ENCODE data around the gene DTNA.

Gene DTNA

GRCh38 chr18:34773961-34774766, 64.1 kb downstream of the DTNA start:
- no peak for DNase-seq

- DNase-seq: no peak
Measured at GRCh38 chr18:34775461-34775860, 65.4 kb downstream of the DTNA start.

GRCh38 chr18:34779112-34779511, 69.0 kb downstream of the DTNA start:
- no peak for DNase-seq

- DNase-seq: no peak
Measured at GRCh38 chr18:34780856-34781255, 70.8 kb downstream of the DTNA start.

GRCh38 chr18:34783501-34783900, 73.4 kb downstream of the DTNA start:
- no peak for DNase-seq

- no peak for DNase-seq
Measured at GRCh38 chr18:34786162-34786741, 76.2 kb downstream of the DTNA start.

GRCh38 chr18:34787931-34788532, 77.9 kb downstream of the DTNA start:
- peak; percentile 84 for DNase-seq

- DNase-seq: no peak
Measured at GRCh38 chr18:34789768-34790344, 79.8 kb downstream of the DTNA start.

- DNase-seq: no peak
Measured at GRCh38 chr18:34794348-34794747, 84.2 kb downstream of the DTNA start.

- no peak for DNase-seq
Measured at GRCh38 chr18:34795070-34795732, 85.1 kb downstream of the DTNA start.

GRCh38 chr18:34796035-34796657, 86.0 kb downstream of the DTNA start:
- DNase-seq: no peak

GRCh38 chr18:34799291-34799690, 89.2 kb downstream of the DTNA start:
- no peak for DNase-seq

GRCh38 chr18:34800381-34800780, 90.3 kb downstream of the DTNA start:
- DNase-seq: no peak

- DNase-seq: no peak
Measured at GRCh38 chr18:34801774-34802173, 91.7 kb downstream of the DTNA start.

GRCh38 chr18:34802959-34803358, 92.9 kb downstream of the DTNA start:
- DNase-seq: no peak

- no peak for DNase-seq
Measured at GRCh38 chr18:34803877-34804400, 93.8 kb downstream of the DTNA start.

GRCh38 chr18:34805103-34805877, 95.2 kb downstream of the DTNA start:
- DNase-seq: no peak

- DNase-seq: no peak
Measured at GRCh38 chr18:34805878-34806351, 95.8 kb downstream of the DTNA start.

GRCh38 chr18:34806527-34806926, 96.4 kb downstream of the DTNA start:
- DNase-seq: no peak

- DNase-seq: no peak
Measured at GRCh38 chr18:34807106-34807796, 97.2 kb downstream of the DTNA start.

GRCh38 chr18:34808389-34808788, 98.3 kb downstream of the DTNA start:
- no peak for DNase-seq
